MG63 (cell line): ENCODE results near the gene FCER1G. TPM values are rescaled to one million over a fixed set of nuclear protein-coding genes. Genes with fewer than 3 reads are reported as not detected.
A peak's percentile ranks its signal among the peaks of the same experiment; 100 is the strongest.

ENCODE experiments used
- DNase-seq: peaks from one replicate; pipeline ENCODE4 v3.0.0-alpha.2; 2020
- H3K27me3 ChIP-seq: fragments of 250-450 bp; sonication (Bioruptor Pico); 2 replicates; pipeline ENCODE4 v1.5.1; 2020; ENCODE audit warnings: mild to moderate bottlenecking, moderate library complexity
- H3K36me3 ChIP-seq: fragments of 250-450 bp; sonication (Bioruptor Pico); 2 replicates; pipeline ENCODE4 v1.5.1; 2020; ENCODE audit warnings: mild to moderate bottlenecking, moderate library complexity
- H3K4me3 ChIP-seq: fragments of 250-450 bp; sonication (Bioruptor Pico); 2 replicates; pipeline ENCODE4 v1.5.1; 2020; ENCODE audit warnings: mild to moderate bottlenecking, moderate library complexity
- H3K9me3 ChIP-seq: fragments of 250-450 bp; sonication (Bioruptor Pico); 2 replicates; pipeline ENCODE4 v1.5.1; 2020; ENCODE audit warnings: mild to moderate bottlenecking, moderate library complexity
- total RNA-seq: library from RNA; depleted of rRNA; stranded (reverse); fragments of >200 nt; shearing (Covaris generic); gene quantifications from 2 replicates; pipeline ENCODE4 v1.2.3, GENCODE V29; 2014; ENCODE audit warnings: low replicate concordance; rRNA removed

Gene FCER1G
- total RNA-seq = 5.3 TPM in 1 of 2 replicates, not detected in the other

- no peaks in the 10 kb centered on the region for H3K27me3 ChIP-seq
- H3K4me3 ChIP-seq = no peak within 1 kb of the TSS
- H3K9me3 ChIP-seq = no peaks in the 10 kb centered on the region
- H3K36me3 ChIP-seq = peaks cover 43% of the 10 kb centered on the region
- DNase-seq = no peak
Measured at GRCh38 chr1:161215076-161215475, at the start of gene FCER1G. FCER1G (plus strand) TSS chr1:161215295; CDS start chr1:161215322, 27 bp downstream.

GRCh38 chr1:161165742-161166668, 49.1 kb upstream of the FCER1G start, which contains the start of gene PPOX:
PPOX (plus strand) TSS chr1:161166426; CDS start chr1:161166848, 422 bp downstream.
- peak; percentile 99 for DNase-seq
- Histone ChIP-seq H3K27me3 (no peaks in the 10 kb centered on the region), H3K36me3 (peaks cover 43% of the 10 kb centered on the region), H3K4me3 (peak within 1 kb of the TSS; percentile 74), H3K9me3 (no peaks in the 10 kb centered on the region)

DNA sequence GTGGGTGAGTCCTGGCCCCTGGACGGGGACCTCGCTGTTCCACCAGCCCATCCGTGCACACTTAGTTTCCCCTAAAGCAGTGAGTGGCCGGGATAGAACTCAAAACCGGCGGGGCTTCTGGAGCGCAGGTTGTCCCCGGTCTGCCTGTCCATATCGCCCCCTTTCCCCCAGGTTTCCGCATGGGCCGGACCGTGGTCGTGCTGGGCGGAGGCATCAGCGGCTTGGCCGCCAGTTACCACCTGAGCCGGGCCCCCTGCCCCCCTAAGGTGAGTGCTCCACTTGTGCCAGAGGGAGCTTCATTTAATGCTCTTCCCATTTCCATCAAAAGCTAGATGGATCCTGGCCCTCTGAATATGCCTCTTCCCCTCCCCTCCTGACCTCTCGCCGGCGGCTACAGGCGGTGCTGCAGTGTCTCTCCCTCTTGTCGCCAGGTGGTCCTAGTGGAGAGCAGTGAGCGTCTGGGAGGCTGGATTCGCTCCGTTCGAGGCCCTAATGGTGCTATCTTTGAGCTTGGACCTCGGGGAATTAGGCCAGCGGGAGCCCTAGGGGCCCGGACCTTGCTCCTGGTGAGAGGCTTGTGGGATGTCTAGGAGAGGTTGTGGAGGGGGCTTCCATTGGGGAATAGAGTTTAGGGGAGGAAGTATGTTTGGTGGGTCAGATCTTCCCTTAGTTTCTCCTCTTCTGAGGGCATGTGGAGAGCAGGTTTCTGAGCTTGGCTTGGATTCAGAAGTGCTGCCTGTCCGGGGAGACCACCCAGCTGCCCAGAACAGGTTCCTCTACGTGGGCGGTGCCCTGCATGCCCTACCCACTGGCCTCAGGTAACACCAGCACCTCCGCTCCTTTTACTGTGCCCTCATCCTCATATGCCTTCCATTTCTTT, 48.2 kb upstream of the FCER1G start:
- Histone ChIP-seq H3K27me3 (no peaks in the 10 kb centered on the region), H3K4me3 (peak overlapping the region; percentile 74), H3K9me3 (no peaks in the 10 kb centered on the region), H3K36me3 (peaks cover 45% of the 10 kb centered on the region)
- DNase-seq = no peak

DNA sequence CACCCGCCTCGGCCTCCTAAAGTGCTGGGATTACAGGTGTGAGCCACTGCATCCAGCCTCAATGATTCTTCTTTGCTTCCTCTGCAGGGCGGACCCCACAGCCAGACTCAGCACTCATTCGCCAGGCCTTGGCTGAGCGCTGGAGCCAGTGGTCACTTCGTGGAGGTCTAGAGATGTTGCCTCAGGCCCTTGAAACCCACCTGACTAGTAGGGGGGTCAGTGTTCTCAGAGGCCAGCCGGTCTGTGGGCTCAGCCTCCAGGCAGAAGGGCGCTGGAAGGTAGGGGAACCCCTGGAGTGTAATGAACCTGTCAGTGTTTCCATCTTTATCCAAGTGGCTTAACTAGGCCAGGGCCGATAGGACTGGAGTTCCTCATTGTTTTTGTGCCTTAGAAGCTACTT, 46.2 kb upstream of the FCER1G start:
- no peak overlapping the region for H3K4me3 ChIP-seq
- peaks cover 48% of the 10 kb centered on the region for H3K36me3 ChIP-seq
- no peaks in the 10 kb centered on the region for H3K27me3 ChIP-seq
- no peak for DNase-seq
- H3K9me3 ChIP-seq = no peaks in the 10 kb centered on the region

DNA sequence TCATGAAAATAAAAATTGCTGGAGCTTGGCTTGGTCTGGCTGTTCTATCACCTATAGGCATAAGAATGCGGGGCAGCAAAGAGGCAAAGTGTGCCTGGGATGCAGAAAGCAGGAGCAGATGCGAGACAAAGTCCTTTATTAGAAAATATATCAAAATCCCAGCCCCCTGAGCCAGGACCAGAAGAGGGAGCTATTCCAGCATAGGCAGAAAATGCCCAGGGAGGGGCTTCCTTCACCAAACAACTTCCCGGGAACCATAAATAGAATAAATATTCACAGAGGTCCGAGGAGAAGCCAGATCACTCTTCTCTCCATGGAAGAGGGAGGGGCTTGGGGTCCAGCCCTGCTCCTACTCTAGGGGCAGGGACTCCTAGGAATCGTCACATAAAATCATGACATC, 43.9 kb upstream of the FCER1G start:
- no peak overlapping the region for H3K4me3 ChIP-seq
- H3K9me3 ChIP-seq = no peaks in the 10 kb centered on the region
- H3K36me3 ChIP-seq = peaks cover 57% of the 10 kb centered on the region
- DNase-seq = no peak
- no peaks in the 10 kb centered on the region for H3K27me3 ChIP-seq

DNA sequence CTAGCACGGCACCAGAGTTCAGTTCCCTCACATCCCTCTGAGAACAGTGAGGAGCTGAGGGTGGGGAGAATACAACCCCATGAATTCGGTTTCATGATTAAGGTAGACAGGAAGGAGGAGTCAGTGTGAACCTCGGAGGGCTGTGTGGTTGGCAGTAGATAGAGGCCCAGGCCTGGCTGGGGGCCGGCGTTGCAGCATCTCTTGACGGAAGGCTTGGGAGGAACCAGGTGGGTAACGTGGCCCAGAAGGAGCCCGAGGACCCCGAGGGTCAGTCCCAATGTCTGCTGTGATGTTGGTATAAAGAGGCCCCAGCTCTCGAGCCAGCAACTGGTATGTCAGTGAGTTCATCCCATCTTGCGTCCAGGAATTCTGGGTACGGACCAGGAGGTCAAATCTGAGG, 43.4 kb upstream of the FCER1G start:
- peaks cover 59% of the 10 kb centered on the region for H3K36me3 ChIP-seq
- no peaks in the 10 kb centered on the region for H3K9me3 ChIP-seq
- DNase-seq = no peak
- no peak overlapping the region for H3K4me3 ChIP-seq
- H3K27me3 ChIP-seq = no peaks in the 10 kb centered on the region

DNA sequence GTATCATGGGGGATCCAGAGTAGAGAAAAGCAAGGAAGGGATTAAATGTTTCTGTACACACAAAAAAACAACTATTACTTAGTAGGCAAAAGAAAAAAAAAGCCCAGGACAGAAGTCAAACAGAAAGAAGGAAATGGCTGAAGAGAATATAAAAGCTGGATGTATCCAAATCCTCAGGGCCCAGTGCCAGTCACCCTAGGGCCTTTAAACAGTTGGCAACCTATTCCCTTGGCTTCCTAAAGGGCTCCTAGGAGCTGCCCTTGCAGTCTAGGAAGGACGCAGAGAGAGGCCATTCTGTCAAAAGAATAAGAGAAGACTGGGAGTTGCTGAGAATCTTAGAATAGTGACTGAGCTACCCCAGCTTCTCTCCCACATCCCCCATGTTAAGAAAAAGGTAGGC, 42.7 kb upstream of the FCER1G start:
- H3K9me3 ChIP-seq = no peaks in the 10 kb centered on the region
- no peak overlapping the region for H3K4me3 ChIP-seq
- no peaks in the 10 kb centered on the region for H3K27me3 ChIP-seq
- peaks cover 59% of the 10 kb centered on the region for H3K36me3 ChIP-seq
- no peak for DNase-seq

- Histone ChIP-seq H3K9me3 (no peaks in the 10 kb centered on the region), H3K4me3 (no peak overlapping the region), H3K36me3 (peaks cover 59% of the 10 kb centered on the region), H3K27me3 (no peaks in the 10 kb centered on the region)
- DNase-seq = peak; percentile 41
Measured at GRCh38 chr1:161172776-161173376, 42.2 kb upstream of the FCER1G start.

GRCh38 chr1:161173711-161174110, 41.4 kb upstream of the FCER1G start:
- Histone ChIP-seq H3K4me3 (no peak overlapping the region), H3K27me3 (no peaks in the 10 kb centered on the region), H3K9me3 (no peaks in the 10 kb centered on the region), H3K36me3 (peaks cover 58% of the 10 kb centered on the region)
- no peak for DNase-seq

- peaks cover 50% of the 10 kb centered on the region for H3K36me3 ChIP-seq
- no peaks in the 10 kb centered on the region for H3K27me3 ChIP-seq
- no peak overlapping the region for H3K4me3 ChIP-seq
- no peak for DNase-seq
- H3K9me3 ChIP-seq = no peaks in the 10 kb centered on the region
Measured at GRCh38 chr1:161174911-161175310, 40.2 kb upstream of the FCER1G start.

DNA sequence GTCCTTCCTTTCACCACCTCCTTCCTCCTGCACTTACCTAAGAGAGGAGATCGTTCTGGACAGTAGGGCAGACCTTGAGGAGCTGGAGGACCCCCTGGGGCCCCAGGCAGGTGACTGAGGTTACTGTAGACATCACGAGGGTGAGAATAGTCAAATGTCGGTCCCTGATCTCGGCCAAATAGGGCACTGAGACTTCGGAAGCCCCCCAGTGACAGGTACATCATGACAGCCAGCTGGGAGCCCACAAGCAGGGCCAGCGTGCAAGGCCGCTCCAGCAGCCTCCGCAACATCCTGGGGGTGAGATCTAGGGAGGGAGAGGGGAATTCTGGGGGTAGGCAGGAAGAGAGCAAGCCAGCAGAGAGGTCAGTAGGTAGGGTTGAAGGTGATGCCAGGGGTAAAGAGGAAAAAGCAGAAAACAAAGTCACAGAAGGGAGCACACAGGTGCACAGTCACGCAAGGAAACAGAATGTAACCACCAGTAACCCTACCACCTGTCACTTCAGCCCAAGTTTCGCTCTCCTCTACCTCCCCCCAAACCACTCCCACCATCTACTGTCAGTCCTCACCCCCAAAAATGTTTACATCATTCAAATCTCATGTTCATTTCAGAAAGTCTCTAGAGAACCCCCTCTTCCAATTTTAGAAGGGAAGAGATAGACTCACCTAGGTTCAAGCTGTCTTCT, 39.2 kb upstream of the FCER1G start:
- Histone ChIP-seq H3K27me3 (no peaks in the 10 kb centered on the region), H3K36me3 (peaks cover 43% of the 10 kb centered on the region), H3K4me3 (no peak overlapping the region), H3K9me3 (no peaks in the 10 kb centered on the region)
- no peak for DNase-seq

DNA sequence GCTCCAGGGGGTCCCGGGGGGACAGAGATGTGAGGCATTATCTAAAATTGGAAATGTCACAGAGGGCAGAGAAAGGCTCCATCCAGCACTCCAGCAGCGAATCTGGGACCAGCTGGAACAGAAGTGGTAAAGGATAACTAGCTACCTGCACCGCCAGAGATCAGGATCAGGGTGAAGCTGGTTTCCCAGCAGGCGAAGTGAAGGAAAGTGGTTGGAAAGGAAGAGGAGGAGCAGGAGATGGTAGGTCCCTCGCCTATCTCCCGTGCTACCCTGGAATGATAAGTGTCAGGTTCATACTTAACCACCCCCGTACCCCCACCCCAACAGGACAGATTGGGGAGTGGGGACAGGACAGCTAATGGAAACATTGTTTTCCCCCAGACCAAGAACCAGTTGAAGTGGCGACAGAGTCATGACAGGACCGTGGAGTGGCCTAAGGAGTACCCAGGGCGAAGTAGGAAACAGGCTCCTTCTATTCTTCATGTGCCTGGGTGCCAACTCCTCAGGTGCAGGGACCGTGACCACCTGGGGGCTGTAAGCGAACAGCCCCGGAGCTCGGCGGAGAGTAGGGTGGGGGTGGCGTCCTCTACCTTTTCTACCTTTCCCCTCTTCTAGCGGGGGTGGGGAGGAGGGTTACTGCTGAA, 38.5 kb upstream of the FCER1G start:
- Histone ChIP-seq H3K27me3 (no peaks in the 10 kb centered on the region), H3K36me3 (peaks cover 37% of the 10 kb centered on the region), H3K4me3 (peak overlapping the region; percentile 91), H3K9me3 (no peaks in the 10 kb centered on the region)
- DNase-seq = no peak

GRCh38 chr1:161177112-161177935, 37.8 kb upstream of the FCER1G start, which contains the start of gene B4GALT3:
B4GALT3 (minus strand) TSS chr1:161177507; CDS start chr1:161176060, 1,447 bp downstream.
- peak; percentile 88 for DNase-seq
- no peaks in the 10 kb centered on the region for H3K27me3 ChIP-seq

GRCh38 chr1:161177936-161178244, 37.2 kb upstream of the FCER1G start:
- H3K9me3 ChIP-seq = no peaks in the 10 kb centered on the region
- H3K36me3 ChIP-seq = peaks cover 24% of the 10 kb centered on the region
- no peak for DNase-seq
- H3K27me3 ChIP-seq = no peaks in the 10 kb centered on the region
- H3K4me3 ChIP-seq = peak overlapping the region; percentile 91

More at GRCh38 chr1:161177112-161177935, 37.8 kb upstream of the FCER1G start, which contains the start of gene B4GALT3:
- H3K9me3 ChIP-seq = no peaks in the 10 kb centered on the region
- H3K4me3 ChIP-seq = peak within 1 kb of the TSS; percentile 91
- H3K36me3 ChIP-seq = peaks cover 29% of the 10 kb centered on the region

GRCh38 chr1:161179698-161180097, 35.4 kb upstream of the FCER1G start:
- Histone ChIP-seq H3K27me3 (no peaks in the 10 kb centered on the region), H3K36me3 (peaks cover 9% of the 10 kb centered on the region), H3K9me3 (no peaks in the 10 kb centered on the region), H3K4me3 (no peak overlapping the region)
- DNase-seq = no peak
